Measurements from ENCODE around the gene MYADM. TPM values are rescaled to one million over a fixed set of nuclear protein-coding genes. Genes with fewer than 3 reads are reported as not detected.
"Not testable (repeated sequence)": the region's sequence is repeated elsewhere in the genome, so short reads cannot be mapped to it uniquely, and the experiment has no call there.

MYADM gene
- total RNA-seq, 1 donor from 2014 or later, result 48.7 TPM

- TF ChIP-seq CTCF (conservative IDR thresholded peaks at IDR 0.05; ENCODE audit: low read depth, low read length), result no peak
- DNase-seq (ENCODE audit: low read depth), result no peak
- H3K4me3 ChIP-seq (ENCODE audit: low read depth, low read length), result no peak overlapping the region
Observed at GRCh38 chr19:53864308-53864836, 3.3 kb upstream of the MYADM start.

DNA sequence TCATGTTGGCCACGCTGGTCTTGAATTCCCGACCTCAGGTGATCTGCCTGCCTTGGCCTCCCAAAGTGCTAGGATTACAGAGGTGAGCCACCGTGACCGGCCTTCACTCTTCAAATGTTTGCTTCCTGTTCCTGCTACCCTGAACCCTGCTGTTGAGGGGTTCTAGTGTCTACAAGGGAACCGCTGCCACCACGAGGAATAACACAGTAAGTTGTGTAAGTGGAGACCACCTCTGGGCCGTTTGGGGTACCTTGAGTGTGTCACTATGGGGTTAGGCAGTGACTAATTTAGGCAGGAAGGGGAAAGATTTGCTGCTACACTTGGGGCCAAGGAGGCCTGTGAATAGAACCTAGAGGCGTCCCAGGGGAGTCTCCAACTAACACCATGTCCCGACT lies 2.2 kb upstream of the MYADM start:
- DNase-seq (ENCODE audit: low read depth), result no peak
- no peak for TF ChIP-seq CTCF (conservative IDR thresholded peaks at IDR 0.05; ENCODE audit: low read depth, low read length)
- H3K4me3 ChIP-seq (ENCODE audit: low read depth, low read length), result peak overlapping the region; percentile 62

GRCh38 chr19:53865918-53866864 lies 1.5 kb upstream of the MYADM start:
- no peak for DNase-seq (ENCODE audit: low read depth)
- peak overlapping the region; percentile 62 for H3K4me3 ChIP-seq (ENCODE audit: low read depth, low read length)
- TF ChIP-seq CTCF (conservative IDR thresholded peaks at IDR 0.05; ENCODE audit: low read depth, low read length), result no peak

- peak overlapping the region; percentile 62 for H3K4me3 ChIP-seq (ENCODE audit: low read depth, low read length)
- no peak for DNase-seq (ENCODE audit: low read depth)
- no peak for TF ChIP-seq CTCF (conservative IDR thresholded peaks at IDR 0.05; ENCODE audit: low read depth, low read length)
Observed at GRCh38 chr19:53866865-53867224, 838 bp upstream of the MYADM start.

DNA sequence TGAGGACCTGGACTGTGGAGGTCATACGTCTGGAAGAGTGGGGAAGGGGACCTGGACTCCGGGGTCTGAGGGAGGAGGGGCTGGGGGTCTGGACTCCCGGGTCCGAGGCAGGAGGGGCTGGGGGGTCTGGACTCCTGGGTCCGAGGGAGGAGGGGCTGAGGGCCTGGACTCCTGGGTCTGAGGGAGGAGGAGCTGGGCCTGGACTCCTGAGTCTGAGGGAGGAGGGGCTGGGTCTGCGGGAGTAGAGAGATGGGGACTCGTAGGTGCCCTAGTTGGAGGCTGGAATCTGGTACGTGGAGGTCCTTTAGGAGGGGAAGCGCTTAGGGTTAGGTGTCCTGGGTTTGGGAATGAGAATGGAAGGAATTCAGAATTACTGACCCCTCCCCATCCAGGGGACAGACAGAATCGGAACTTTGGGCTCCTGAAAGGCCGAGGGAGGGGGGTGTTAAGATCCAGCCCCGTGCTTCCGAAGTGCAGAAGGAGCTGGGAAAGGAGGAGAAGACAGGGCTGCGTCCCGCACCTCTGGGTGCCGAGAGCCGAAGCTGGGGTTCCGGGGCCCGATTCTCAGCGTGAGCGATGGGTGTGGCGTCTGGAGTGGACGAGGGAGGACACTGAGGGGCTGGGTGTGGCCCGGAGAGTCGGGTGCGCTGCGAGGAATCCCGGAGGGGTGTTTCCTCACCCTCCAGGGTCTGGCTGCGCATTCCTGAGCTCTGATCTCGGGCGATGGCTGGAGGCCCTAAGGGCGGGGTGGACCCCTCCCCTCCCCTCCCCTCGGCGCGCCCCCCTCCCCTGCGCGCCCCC lies 608 bp downstream of the MYADM start:
- no peak for DNase-seq (ENCODE audit: low read depth)
- no peak for TF ChIP-seq CTCF (conservative IDR thresholded peaks at IDR 0.05; ENCODE audit: low read depth, low read length)
- peak overlapping the region; percentile 92 for H3K4me3 ChIP-seq (ENCODE audit: low read depth, low read length)

DNA sequence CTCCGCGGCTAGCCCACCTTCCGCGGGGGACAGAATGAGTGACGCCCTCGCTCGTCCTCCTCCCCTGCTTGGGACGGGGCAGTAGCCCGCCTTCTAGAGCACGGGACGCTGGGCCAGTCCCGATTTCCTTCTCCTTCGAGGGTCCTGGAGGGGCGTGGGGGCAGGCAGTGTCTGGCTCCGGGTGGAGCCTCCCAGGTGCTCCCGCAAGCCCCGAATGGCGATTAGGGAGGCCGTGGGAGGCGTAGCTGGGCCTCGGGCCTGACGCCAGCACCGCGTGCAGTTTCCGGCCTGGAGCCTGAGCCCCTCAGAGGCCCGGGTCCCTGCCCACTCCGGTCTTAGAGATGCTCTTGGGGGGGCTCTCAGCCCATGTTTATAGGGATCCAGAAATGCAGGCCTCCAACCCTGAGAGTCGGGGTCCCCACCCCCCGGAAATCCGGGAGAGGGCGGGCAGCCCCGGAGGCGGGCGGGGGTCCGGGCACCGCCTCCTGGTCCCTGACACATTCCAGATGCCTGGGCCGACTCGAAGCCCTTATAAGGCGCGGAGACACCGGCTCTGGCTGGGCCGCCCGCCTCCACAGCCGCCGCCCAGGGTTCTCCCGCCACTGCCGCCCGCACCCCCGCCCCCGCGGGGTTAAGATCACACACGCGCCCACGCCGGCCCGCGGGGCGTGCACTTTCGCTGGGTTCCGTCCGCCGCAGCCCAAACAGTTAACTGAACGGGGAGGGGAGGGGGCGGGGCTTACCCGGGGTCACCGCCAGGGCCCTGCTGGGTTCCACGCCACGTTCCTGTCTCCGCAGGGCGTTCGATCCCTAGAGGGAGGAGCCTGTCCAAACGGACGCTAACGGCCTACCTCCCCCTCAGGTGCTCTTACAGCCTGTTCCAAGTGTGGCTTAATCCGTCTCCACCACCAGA lies 1.5 kb downstream of the MYADM start:
- no peak for DNase-seq (ENCODE audit: low read depth)
- TF ChIP-seq CTCF (conservative IDR thresholded peaks at IDR 0.05; ENCODE audit: low read depth, low read length), result no peak
- peak overlapping the region; percentile 92 for H3K4me3 ChIP-seq (ENCODE audit: low read depth, low read length)

- not testable (repeated sequence) for DNase-seq (ENCODE audit: low read depth)
- peak overlapping the region; percentile 92 for H3K4me3 ChIP-seq (ENCODE audit: low read depth, low read length)
Observed at GRCh38 chr19:53869805-53870484, 2.3 kb downstream of the MYADM start.
